ENCODE results near the gene CFAP57. TPM values are rescaled to one million over a fixed set of nuclear protein-coding genes. Genes with fewer than 3 reads are reported as not detected.

CFAP57 gene
- total RNA-seq, 4 donors from 2014 or later = 0.12 to 0.46 TPM; not detected in 2

GRCh38 chr1:43286115-43286514 lies 114.0 kb downstream of the CFAP57 start:
- ATAC-seq (ENCODE audit: low FRiP score) (no peak), DNase-seq (ENCODE audit: low spot score) (no peak)
- TF ChIP-seq, protein P1, sequence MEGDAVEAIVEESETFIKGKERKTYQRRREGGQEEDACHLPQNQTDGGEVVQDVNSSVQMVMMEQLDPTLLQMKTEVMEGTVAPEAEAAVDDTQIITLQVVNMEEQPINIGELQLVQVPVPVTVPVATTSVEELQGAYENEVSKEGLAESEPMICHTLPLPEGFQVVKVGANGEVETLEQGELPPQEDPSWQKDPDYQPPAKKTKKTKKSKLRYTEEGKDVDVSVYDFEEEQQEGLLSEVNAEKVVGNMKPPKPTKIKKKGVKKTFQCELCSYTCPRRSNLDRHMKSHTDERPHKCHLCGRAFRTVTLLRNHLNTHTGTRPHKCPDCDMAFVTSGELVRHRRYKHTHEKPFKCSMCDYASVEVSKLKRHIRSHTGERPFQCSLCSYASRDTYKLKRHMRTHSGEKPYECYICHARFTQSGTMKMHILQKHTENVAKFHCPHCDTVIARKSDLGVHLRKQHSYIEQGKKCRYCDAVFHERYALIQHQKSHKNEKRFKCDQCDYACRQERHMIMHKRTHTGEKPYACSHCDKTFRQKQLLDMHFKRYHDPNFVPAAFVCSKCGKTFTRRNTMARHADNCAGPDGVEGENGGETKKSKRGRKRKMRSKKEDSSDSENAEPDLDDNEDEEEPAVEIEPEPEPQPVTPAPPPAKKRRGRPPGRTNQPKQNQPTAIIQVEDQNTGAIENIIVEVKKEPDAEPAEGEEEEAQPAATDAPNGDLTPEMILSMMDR (IDR thresholded peaks at IDR 0.05) = no peak

GRCh38 chr1:43286533-43286932 lies 114.4 kb downstream of the CFAP57 start:
- ATAC-seq (ENCODE audit: low FRiP score) (no peak), DNase-seq (ENCODE audit: low spot score) (no peak)
- TF ChIP-seq, protein P1 (IDR thresholded peaks at IDR 0.05) = no peak

GRCh38 chr1:43288058-43288784 lies 116.1 kb downstream of the CFAP57 start:
- no peak for ATAC-seq (ENCODE audit: low FRiP score)
- no peak for DNase-seq (ENCODE audit: low spot score)
- TF ChIP-seq, protein P1 (IDR thresholded peaks at IDR 0.05) = no peak

- no peak for ATAC-seq (ENCODE audit: low FRiP score)
- DNase-seq (ENCODE audit: low spot score) = no peak
- TF ChIP-seq, protein P1 (IDR thresholded peaks at IDR 0.05) = no peak
These were observed 116.9 kb downstream of the CFAP57 start for GRCh38 chr1:43288785-43289706.

DNA sequence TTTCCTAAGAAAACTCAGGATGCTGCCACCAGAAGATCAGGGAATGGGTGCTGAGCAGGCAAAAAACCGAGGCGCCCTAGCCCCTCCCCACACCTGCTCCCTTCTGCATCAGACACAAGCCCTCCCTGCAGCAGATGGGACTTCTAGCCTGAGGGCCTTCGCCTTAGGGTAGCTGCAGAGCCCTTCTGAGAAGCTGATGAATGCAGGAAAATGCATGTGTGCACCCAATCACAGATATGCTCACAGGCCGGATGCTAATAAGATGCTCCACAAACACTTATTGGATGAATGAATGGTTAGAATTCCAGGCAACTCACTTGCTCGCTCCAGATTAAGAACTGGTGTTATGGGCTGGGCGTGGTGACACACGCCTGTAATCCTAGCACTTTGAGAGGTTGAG lies 120.1 kb downstream of the CFAP57 start:
- DNase-seq (ENCODE audit: low spot score) = no peak
- TF ChIP-seq, protein P1 (IDR thresholded peaks at IDR 0.05) = no peak
- no peak for ATAC-seq (ENCODE audit: low FRiP score)

GRCh38 chr1:43292679-43293078 lies 120.5 kb downstream of the CFAP57 start:
- ATAC-seq (ENCODE audit: low FRiP score) (no peak), DNase-seq (ENCODE audit: low spot score) (no peak)
- TF ChIP-seq, protein P1 (IDR thresholded peaks at IDR 0.05) = no peak

All from omental fat pad (tissue), 4 donors.